ENCODE results near the gene MAIP1.

- TF ChIP-seq TP53 (CRISPR knock-in tag; IDR thresholded peaks at IDR 0.05), result no peak
- no peak for TF ChIP-seq CTCF (IDR thresholded peaks at IDR 0.05)
- TF ChIP-seq PHF8 (IDR thresholded peaks at IDR 0.05; ENCODE audit: borderline replicate concordance, low read depth), result no peak
Measured at GRCh38 chr2:199951023-199951422, 4.4 kb upstream of the MAIP1 start.

All from A549 (cell line).